Neuronal stem cell (in vitro differentiated cells): ENCODE data around the gene KIF1C.

Experiments used
- DNase-seq: peaks from one replicate; pipeline ENCODE4 v3.0.0-alpha.2; 2013; ENCODE audit warnings: low spot score
- H2AFZ ChIP-seq: one replicate; pipeline ENCODE4 v1.6.1; 2013; ENCODE audit warnings: mild to moderate bottlenecking, low read length, inconsistent platforms
- H2AK5ac ChIP-seq: 2 replicates; pipeline ENCODE4 v1.6.1; 2013; ENCODE audit warnings: low read depth, mild to moderate bottlenecking, inconsistent platforms, low read length, moderate library complexity, mixed read lengths
- H2BK120ac ChIP-seq: 2 replicates; pipeline ENCODE4 v1.6.1; 2013; ENCODE audit warnings: low read depth, mild to moderate bottlenecking, inconsistent platforms, low read length, moderate library complexity, mixed read lengths
- H2BK12ac ChIP-seq: one replicate; pipeline ENCODE4 v1.6.1; 2013; ENCODE audit warnings: low read length, inconsistent platforms
- H2BK15ac ChIP-seq: 2 replicates; pipeline ENCODE4 v1.6.1; 2013; ENCODE audit warnings: mild to moderate bottlenecking, low read length, inconsistent platforms, mixed read lengths
- H2BK5ac ChIP-seq: one replicate; pipeline ENCODE4 v1.6.1; 2013; ENCODE audit warnings: inconsistent platforms, mild to moderate bottlenecking, low read length, moderate library complexity
- H3K14ac ChIP-seq: one replicate; pipeline ENCODE4 v1.6.1; 2013; ENCODE audit warnings: low read length, inconsistent platforms
- H3K18ac ChIP-seq: 2 replicates; pipeline ENCODE4 v1.6.1; 2013; ENCODE audit warnings: low read length, inconsistent platforms
- H3K23ac ChIP-seq: 2 replicates; pipeline ENCODE4 v1.6.1; 2013; ENCODE audit warnings: low read depth, mild to moderate bottlenecking, mixed read lengths, low read length, inconsistent platforms; ENCODE audit not compliant: poor library complexity
- H3K27ac ChIP-seq: replicated peaks from 3 replicates; pipeline ENCODE4 v1.5.1; 2013; ENCODE audit warnings: low read length, inconsistent platforms
- H3K27me3 ChIP-seq, 3 experiments: 2 replicates each; pipeline ENCODE4 v1.6.1; 2013; ENCODE audit warnings: low read length in 3 of 3, mild to moderate bottlenecking in 2 of 3, inconsistent platforms in 1 of 3, low read depth in 1 of 3, mixed read lengths in 1 of 3, moderate library complexity in 1 of 3; ENCODE audit not compliant: control insufficient read depth in 3 of 3, insufficient read depth in 3 of 3
- H3K36me3 ChIP-seq, 2 donors: replicated peaks in 1 of 2; 2 replicates each; pipeline ENCODE4 v1.6.1; 2013; ENCODE audit warnings: low read length in 2 of 2; ENCODE audit not compliant: control insufficient read depth in 2 of 2, insufficient read depth in 2 of 2
- H3K4ac ChIP-seq: 2 replicates; pipeline ENCODE4 v1.6.1; 2013; ENCODE audit warnings: inconsistent platforms, mild to moderate bottlenecking, low read length, moderate library complexity
- H3K4me1 ChIP-seq, 2 donors: 1 replicate in 1 of 2; 2 replicates in 1 of 2; pipeline ENCODE4 v1.6.1; 2013; ENCODE audit warnings: low read length in 2 of 2, low read depth in 1 of 2; ENCODE audit not compliant: control insufficient read depth in 2 of 2, insufficient read depth in 1 of 2
- H3K4me2 ChIP-seq: one replicate; pipeline ENCODE4 v1.6.1; 2013; ENCODE audit warnings: mild to moderate bottlenecking, low read length, inconsistent platforms; ENCODE audit not compliant: insufficient read depth, poor library complexity, severe bottlenecking
- H3K4me3 ChIP-seq, 2 donors: 2 replicates each; pipeline ENCODE4 v1.5.1; 2013; ENCODE audit warnings: low read length in 2 of 2, mild to moderate bottlenecking in 2 of 2, inconsistent platforms in 1 of 2, moderate library complexity in 1 of 2
- H3K79me1 ChIP-seq: one replicate; pipeline ENCODE4 v1.6.1; 2013; ENCODE audit warnings: low read depth, mild to moderate bottlenecking, inconsistent platforms, low read length, moderate library complexity
- H3K9ac ChIP-seq: one replicate; pipeline ENCODE4 v1.6.1; 2013; ENCODE audit warnings: mild to moderate bottlenecking, low read depth, low read length, inconsistent platforms; ENCODE audit not compliant: poor library complexity
- H3K9me3 ChIP-seq, 2 donors: replicated peaks in 1 of 2; 2 replicates each; pipeline versions ENCODE3 to v1.6.1; 2013; ENCODE audit warnings: low read length in 2 of 2, mild to moderate bottlenecking in 2 of 2, inconsistent platforms in 1 of 2, low read depth in 1 of 2, mixed read lengths in 1 of 2, moderate library complexity in 1 of 2; ENCODE audit not compliant: control insufficient read depth in 2 of 2, insufficient read depth in 1 of 2
- H4K8ac ChIP-seq: one replicate; pipeline ENCODE4 v1.6.1; 2013; ENCODE audit warnings: low read depth, mild to moderate bottlenecking, inconsistent platforms, low read length, moderate library complexity
- H4K91ac ChIP-seq: one replicate; pipeline ENCODE4 v1.6.1; 2013; ENCODE audit warnings: low read length, low read depth, mild to moderate bottlenecking, inconsistent platforms; ENCODE audit not compliant: poor library complexity
- WGBS, 2 donors: extraction: QIAGEN DNeasy Blood & Tissue Kit; methylation state at CpG; one replicate each; pipeline ENCODE4 v1.1.7; 2013; ENCODE audit warnings: missing lambda C conversion rate in 2 of 2, mixed read lengths in 1 of 2; ENCODE audit not compliant: insufficient read length in 2 of 2, insufficient replicate concordance in 1 of 2; ENCODE audit errors: extremely low coverage in 2 of 2; 5-methylcytosine and 5-hydroxymethylcytosine counted together

The KIF1C gene

DNA sequence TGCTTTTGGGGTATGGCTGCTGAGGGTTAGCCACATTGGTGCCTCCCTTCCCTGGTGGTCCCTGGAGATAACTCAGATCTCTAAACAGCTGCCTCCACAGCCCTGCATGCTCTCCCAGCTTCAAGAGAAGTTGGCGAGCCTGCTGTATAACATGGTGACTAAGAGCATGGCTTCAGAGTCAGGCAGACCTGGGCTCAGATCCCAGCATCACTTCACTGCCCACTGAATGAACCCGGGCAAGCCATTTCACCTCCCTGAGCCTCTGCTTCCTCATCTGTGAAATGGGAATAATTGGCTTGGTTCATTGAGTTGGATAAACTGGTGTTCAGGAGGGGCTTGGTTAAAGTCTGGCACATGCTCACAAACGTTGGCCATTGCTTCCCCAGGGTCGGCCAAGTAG is 16.6 kb downstream of the KIF1C start:
- Histone ChIP-seq H3K27ac (no peak overlapping the region), H3K9ac (no peak overlapping the region), H3K27me3 (no peaks in the 10 kb centered on the region), H2BK15ac (no peak overlapping the region), H3K4me1 (no peaks in the 10 kb centered on the region), H4K8ac (no peak overlapping the region), H3K4me3 (no peak overlapping the region), H3K4me2 (no peak overlapping the region), H3K36me3 (peaks cover 32 to 80% of the 10 kb centered on the region in 2 donors), H3K18ac (no peak overlapping the region), H2BK5ac (no peak overlapping the region), H2BK120ac (no peak overlapping the region), H2BK12ac (no peak overlapping the region), H3K9me3 (no peaks in the 10 kb centered on the region), H3K4ac (no peak overlapping the region), H2AK5ac (no peak overlapping the region), H3K79me1 (peaks cover 4% of the 10 kb centered on the region), H2AFZ (no peak overlapping the region), H3K23ac (peak overlapping the region; percentile 18), H4K91ac (no peak overlapping the region), H3K14ac (no peak overlapping the region)
- no peak for DNase-seq
- WGBS, 2 donors = no CpG with 5 or more reads among the region's 4 CpGs

GRCh38 chr17:5019475-5019956 is 21.8 kb downstream of the KIF1C start:
- Histone ChIP-seq H3K18ac (no peak overlapping the region), H3K9me3 (no peaks in the 10 kb centered on the region), H3K27me3 (no peaks in the 10 kb centered on the region), H3K79me1 (peaks cover 4% of the 10 kb centered on the region), H3K36me3 (peaks cover 39 to 83% of the 10 kb centered on the region in 2 donors), H2BK12ac (no peak overlapping the region), H3K4ac (no peak overlapping the region), H2BK5ac (no peak overlapping the region), H3K4me1 (no peaks in the 10 kb centered on the region), H4K8ac (no peak overlapping the region), H2BK120ac (no peak overlapping the region), H3K4me3 (no peak overlapping the region), H2AK5ac (no peak overlapping the region), H3K4me2 (no peak overlapping the region), H2BK15ac (no peak overlapping the region), H4K91ac (no peak overlapping the region), H3K23ac (no peak overlapping the region), H3K14ac (no peak overlapping the region), H2AFZ (no peak overlapping the region), H3K27ac (no peak overlapping the region), H3K9ac (no peak overlapping the region)
- WGBS, 2 donors = no CpG with 5 or more reads among the region's 1 CpG
- no peak for DNase-seq

DNA sequence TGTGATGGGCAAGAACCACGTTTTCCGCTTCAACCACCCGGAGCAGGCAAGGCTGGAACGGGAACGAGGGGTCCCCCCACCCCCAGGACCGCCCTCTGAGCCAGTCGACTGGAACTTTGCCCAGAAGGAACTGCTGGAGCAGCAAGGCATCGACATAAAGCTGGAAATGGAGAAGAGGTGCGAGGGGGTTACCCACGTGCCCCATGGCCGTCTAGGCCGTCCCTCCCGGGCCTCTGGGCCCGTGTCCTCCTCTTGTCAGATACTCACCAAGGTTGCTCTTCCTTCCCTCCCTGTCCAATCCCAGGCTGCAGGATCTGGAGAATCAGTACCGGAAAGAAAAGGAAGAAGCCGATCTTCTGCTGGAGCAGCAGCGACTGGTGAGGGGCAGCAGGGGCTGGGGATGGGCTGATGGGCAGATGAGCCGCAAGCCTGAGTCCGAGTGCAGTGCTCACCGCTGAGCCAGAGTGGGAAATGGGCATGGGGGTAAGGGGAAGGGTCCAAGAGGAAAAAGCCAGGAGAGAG is 22.8 kb downstream of the KIF1C start:
- Histone ChIP-seq H4K91ac (no peak overlapping the region), H2BK12ac (no peak overlapping the region), H3K36me3 (peaks cover 36 to 76% of the 10 kb centered on the region in 2 donors), H2BK15ac (no peak overlapping the region), H3K18ac (no peak overlapping the region), H3K4me2 (no peak overlapping the region), H3K9ac (no peak overlapping the region), H3K79me1 (peaks cover 4% of the 10 kb centered on the region), H3K9me3 (no peaks in the 10 kb centered on the region), H4K8ac (no peak overlapping the region), H2AK5ac (no peak overlapping the region), H3K4me3 (no peak overlapping the region), H3K27ac (no peak overlapping the region), H2BK5ac (no peak overlapping the region), H3K27me3 (no peaks in the 10 kb centered on the region), H3K23ac (no peak overlapping the region), H3K14ac (no peak overlapping the region), H2BK120ac (no peak overlapping the region), H3K4ac (no peak overlapping the region), H3K4me1 (no peaks in the 10 kb centered on the region), H2AFZ (no peak overlapping the region)
- no CpG with 5 or more reads among the region's 20 CpGs for WGBS, 2 donors
- no peak for DNase-seq

DNA sequence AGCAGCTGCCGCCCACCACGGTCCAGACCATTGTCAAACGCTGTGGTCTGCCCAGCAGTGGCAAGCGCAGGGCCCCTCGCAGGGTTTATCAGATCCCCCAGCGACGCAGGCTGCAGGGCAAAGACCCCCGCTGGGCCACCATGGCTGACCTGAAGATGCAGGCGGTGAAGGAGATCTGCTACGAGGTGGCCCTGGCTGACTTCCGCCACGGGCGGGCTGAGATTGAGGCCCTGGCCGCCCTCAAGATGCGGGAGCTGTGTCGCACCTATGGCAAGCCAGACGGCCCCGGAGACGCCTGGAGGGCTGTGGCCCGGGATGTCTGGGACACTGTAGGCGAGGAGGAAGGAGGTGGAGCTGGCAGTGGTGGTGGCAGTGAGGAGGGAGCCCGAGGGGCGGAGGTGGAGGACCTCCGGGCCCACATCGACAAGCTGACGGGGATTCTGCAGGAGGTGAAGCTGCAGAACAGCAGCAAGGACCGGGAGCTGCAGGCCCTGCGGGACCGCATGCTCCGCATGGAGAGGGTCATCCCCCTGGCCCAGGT is 24.5 kb downstream of the KIF1C start:
- Histone ChIP-seq H3K4me2 (no peak overlapping the region), H2BK5ac (peak overlapping the region; percentile 66), H3K4me3 (no peak overlapping the region), H3K36me3 (peaks cover 34 to 63% of the 10 kb centered on the region in 2 donors), H3K9ac (peak overlapping the region; percentile 12), H3K9me3 (no peaks in the 10 kb centered on the region), H3K27ac (no peak overlapping the region), H2BK120ac (no peak overlapping the region), H3K27me3 (no peaks in the 10 kb centered on the region), H2AFZ (no peak overlapping the region), H4K8ac (no peak overlapping the region), H3K4me1 (no peaks in the 10 kb centered on the region), H4K91ac (no peak overlapping the region), H2BK12ac (no peak overlapping the region), H3K4ac (no peak overlapping the region), H2BK15ac (no peak overlapping the region), H3K18ac (no peak overlapping the region), H3K79me1 (peaks cover 4% of the 10 kb centered on the region), H2AK5ac (no peak overlapping the region), H3K23ac (no peak overlapping the region), H3K14ac (no peak overlapping the region)
- no CpG with 5 or more reads among the region's 30 CpGs for WGBS, 2 donors
- DNase-seq = no peak
